Omental fat pad (tissue), 4 donors: ENCODE measurements around the gene LRRC75A. TPM values are rescaled to one million over a fixed set of nuclear protein-coding genes. Genes with fewer than 3 reads are reported as not detected.
A peak's percentile ranks its signal among the peaks of the same experiment; 100 is the strongest.

Experiments
- ATAC-seq: fragments of 150-250 bp; one replicate; pipeline ENCODE4 v1.9.1; 2016; ENCODE audit warnings: mild to moderate bottlenecking, moderate library complexity; ENCODE audit not compliant: low FRiP score
- DNase-seq: peaks from one replicate; pipeline ENCODE4 v3.0.0-alpha.2; 2019; ENCODE audit warnings: low spot score
- CTCF ChIP-seq, 3 donors: fragments of 450-650 bp; IDR thresholded peaks; one replicate each; pipeline ENCODE4 v1.5.1; 2016 to 2017; ENCODE audit warnings: antibody characterized with exemption in 3 of 3, mild to moderate bottlenecking in 3 of 3, moderate library complexity in 2 of 3
- total RNA-seq, 4 donors: library from RNA; depleted of rRNA; stranded (reverse); fragments of >200 nt; gene quantifications; one replicate each; pipeline ENCODE4 v1.1.0, GENCODE V29; 2016

LRRC75A gene
- total RNA-seq, 4 donors from 2014 or later: 0.74 to 3.5 (median 2.1) TPM

GRCh38 chr17:16519021-16519420 lies 27.0 kb upstream of the LRRC75A start:
- no peak for TF ChIP-seq CTCF (IDR thresholded peaks at IDR 0.05)
- no peak for DNase-seq
- ATAC-seq: no peak

GRCh38 chr17:16517477-16517876 lies 25.5 kb upstream of the LRRC75A start:
- TF ChIP-seq CTCF (IDR thresholded peaks at IDR 0.05): no peak
- no peak for ATAC-seq
- no peak for DNase-seq

GRCh38 chr17:16516594-16517051 lies 24.6 kb upstream of the LRRC75A start:
- ATAC-seq: peak; percentile 63
- TF ChIP-seq CTCF (IDR thresholded peaks at IDR 0.05): no peak
- peak; percentile 34 for DNase-seq

GRCh38 chr17:16515933-16516332 lies 23.9 kb upstream of the LRRC75A start:
- TF ChIP-seq CTCF (IDR thresholded peaks at IDR 0.05): no peak
- ATAC-seq (no peak), DNase-seq (no peak)

GRCh38 chr17:16513873-16514272 lies 21.9 kb upstream of the LRRC75A start:
- ATAC-seq (no peak), DNase-seq (no peak)
- TF ChIP-seq CTCF (IDR thresholded peaks at IDR 0.05): no peak

- no peak for TF ChIP-seq CTCF (IDR thresholded peaks at IDR 0.05)
- ATAC-seq (no peak), DNase-seq (no peak)
Observed at GRCh38 chr17:16512011-16512410, 20.0 kb upstream of the LRRC75A start.

- TF ChIP-seq CTCF (IDR thresholded peaks at IDR 0.05): no peak
- ATAC-seq: no peak
- DNase-seq: no peak
Observed at GRCh38 chr17:16511593-16511992, 19.6 kb upstream of the LRRC75A start.
